HG02798 (cell line): ENCODE data around the gene CHRM5.
"Not testable (repeated sequence)": the region's sequence is repeated elsewhere in the genome, so short reads cannot be mapped to it uniquely, and the experiment has no call there.

Source experiments
- ATAC-seq: cut with Tn5 transposase; IDR thresholded peaks from one replicate; pipeline ENCODE4 v1.9.1; 2021; ENCODE audit warnings: mild to moderate bottlenecking; ENCODE audit not compliant: unreplicated experiment, poor library complexity

The CHRM5 gene

GRCh38 chr15:34038023-34038870 lies 70.0 kb downstream of the CHRM5 start:
- ATAC-seq = peak; percentile 85

GRCh38 chr15:34038871-34039789 lies 70.8 kb downstream of the CHRM5 start, which contains the start of gene AVEN:
TSS of gene AVEN (minus strand) at chr15:34039204. CDS start at chr15:34039046, 158 bp downstream.
- ATAC-seq = peak; percentile 59

- no peak for ATAC-seq
Observed at GRCh38 chr15:34039790-34040113, 71.5 kb downstream of the CHRM5 start.

GRCh38 chr15:34043391-34043790 lies 75.1 kb downstream of the CHRM5 start:
- no peak for ATAC-seq

GRCh38 chr15:34043813-34044212 lies 75.5 kb downstream of the CHRM5 start:
- no peak for ATAC-seq

- ATAC-seq = no peak
Observed at GRCh38 chr15:34046471-34047145, 78.3 kb downstream of the CHRM5 start.

GRCh38 chr15:34047893-34048775 lies 79.8 kb downstream of the CHRM5 start:
- no peak for ATAC-seq

GRCh38 chr15:34049112-34049511 lies 80.8 kb downstream of the CHRM5 start:
- no peak for ATAC-seq

GRCh38 chr15:34050385-34050784 lies 82.1 kb downstream of the CHRM5 start:
- not testable (repeated sequence) for ATAC-seq

- ATAC-seq = no peak
Observed at GRCh38 chr15:34054081-34054707, 85.9 kb downstream of the CHRM5 start.

GRCh38 chr15:34055868-34056595 lies 87.7 kb downstream of the CHRM5 start:
- no peak for ATAC-seq

- ATAC-seq = no peak
Observed at GRCh38 chr15:34056911-34057310, 88.6 kb downstream of the CHRM5 start.

- ATAC-seq = no peak
Observed at GRCh38 chr15:34059476-34059875, 91.2 kb downstream of the CHRM5 start.

- ATAC-seq = no peak
Observed at GRCh38 chr15:34059946-34060345, 91.6 kb downstream of the CHRM5 start.

GRCh38 chr15:34064438-34064837 lies 96.1 kb downstream of the CHRM5 start:
- no peak for ATAC-seq

- ATAC-seq = no peak
Observed at GRCh38 chr15:34065261-34065660, 97.0 kb downstream of the CHRM5 start.

- ATAC-seq = no peak
Observed at GRCh38 chr15:34065941-34066340, 97.6 kb downstream of the CHRM5 start.

GRCh38 chr15:34070003-34070402 lies 101.7 kb downstream of the CHRM5 start:
- ATAC-seq = no peak

- ATAC-seq = no peak
Observed at GRCh38 chr15:34076785-34077184, 108.5 kb downstream of the CHRM5 start.
